H9 (cell line): Measurements from ENCODE around the gene PCDHB10. TPM values are rescaled to one million over a fixed set of nuclear protein-coding genes. Genes with fewer than 3 reads are reported as not detected.

ENCODE experiments used
- DNase-seq: peaks from one replicate; pipeline ENCODE4 v3.0.0-alpha.2; 2017
- H2AFZ ChIP-seq: one replicate; pipeline ENCODE4 v1.6.1; 2013; ENCODE audit warnings: mild to moderate bottlenecking, low read length, control low read depth, moderate library complexity
- H2AK5ac ChIP-seq: 2 replicates; pipeline ENCODE4 v1.6.1; 2013; ENCODE audit warnings: low read length, control low read depth, mixed read lengths; ENCODE audit not compliant: insufficient read length
- H2BK120ac ChIP-seq: one replicate; pipeline ENCODE4 v1.6.1; 2013; ENCODE audit warnings: low read depth, mild to moderate bottlenecking, low read length, control low read depth, inconsistent platforms; ENCODE audit not compliant: poor library complexity, severe bottlenecking
- H2BK12ac ChIP-seq: 2 replicates; pipeline ENCODE4 v1.6.1; 2013; ENCODE audit warnings: low read length, control low read depth, mixed read lengths, low read depth; ENCODE audit not compliant: insufficient read length
- H2BK15ac ChIP-seq: 2 replicates; pipeline ENCODE4 v1.6.1; 2013; ENCODE audit warnings: low read depth, low read length, control low read depth
- H2BK20ac ChIP-seq: one replicate; pipeline ENCODE4 v1.6.1; 2013; ENCODE audit warnings: low read depth, mild to moderate bottlenecking, low read length, control low read depth, inconsistent platforms; ENCODE audit not compliant: poor library complexity, severe bottlenecking
- H2BK5ac ChIP-seq: 2 replicates; pipeline ENCODE4 v1.6.1; 2013; ENCODE audit warnings: low read length, control low read depth, mixed read lengths; ENCODE audit not compliant: insufficient read length
- H3K14ac ChIP-seq: 2 replicates; pipeline ENCODE4 v1.6.1; 2013; ENCODE audit warnings: low read length, control low read depth; ENCODE audit not compliant: insufficient read depth
- H3K18ac ChIP-seq: 2 replicates; pipeline ENCODE4 v1.6.1; 2013; ENCODE audit warnings: low read depth, mild to moderate bottlenecking, mixed read lengths, low read length, control low read depth; ENCODE audit not compliant: insufficient read length
- H3K23ac ChIP-seq: 2 replicates; pipeline ENCODE4 v1.6.1; 2013; ENCODE audit warnings: low read length, control low read depth, mixed read lengths, low read depth; ENCODE audit not compliant: insufficient read length
- H3K23me2 ChIP-seq: 2 replicates; pipeline ENCODE4 v1.6.1; 2013; ENCODE audit warnings: low read depth, mild to moderate bottlenecking, mixed read lengths, low read length, control low read depth; ENCODE audit not compliant: insufficient read length, poor library complexity, severe bottlenecking
- H3K27ac ChIP-seq: 2 replicates; pipeline ENCODE4 v1.5.1; 2013; ENCODE audit warnings: low read length, control low read depth, mixed read lengths, low read depth; ENCODE audit not compliant: insufficient read length
- H3K27me3 ChIP-seq: 2 replicates; pipeline ENCODE4 v1.6.1; 2013; ENCODE audit warnings: low read length, control low read depth, inconsistent platforms; ENCODE audit not compliant: insufficient read depth
- H3K4ac ChIP-seq: 2 replicates; pipeline ENCODE4 v1.6.1; 2013; ENCODE audit warnings: low read depth, mild to moderate bottlenecking, control low read depth, inconsistent platforms, low read length, moderate library complexity
- H3K4me1 ChIP-seq: 2 replicates; pipeline ENCODE4 v1.6.1; 2013; ENCODE audit warnings: low read length, control low read depth, inconsistent platforms; ENCODE audit not compliant: insufficient read depth
- H3K4me2 ChIP-seq: 2 replicates; pipeline ENCODE4 v1.6.1; 2013; ENCODE audit warnings: low read length, control low read depth, mixed read lengths; ENCODE audit not compliant: insufficient read length, insufficient read depth
- H3K56ac ChIP-seq: 2 replicates; pipeline ENCODE4 v1.6.1; 2013; ENCODE audit warnings: low read depth, mild to moderate bottlenecking, mixed read lengths, low read length, control low read depth; ENCODE audit not compliant: insufficient read length
- H3K79me1 ChIP-seq: 2 replicates; pipeline ENCODE4 v1.6.1; 2013; ENCODE audit warnings: low read depth, mild to moderate bottlenecking, moderate library complexity, low read length, control low read depth, inconsistent platforms; ENCODE audit not compliant: insufficient read depth, poor library complexity, severe bottlenecking
- H3K79me2 ChIP-seq: 2 replicates; pipeline ENCODE4 v1.6.1; 2013; ENCODE audit warnings: low read length, control low read depth, inconsistent platforms; ENCODE audit not compliant: insufficient read depth
- H3K9ac ChIP-seq: 2 replicates; pipeline ENCODE4 v1.6.1; 2013; ENCODE audit warnings: low read length, control low read depth, mixed read lengths; ENCODE audit not compliant: insufficient read length; ENCODE audit errors: extremely low read depth
- H3K9me3 ChIP-seq: one replicate; pipeline ENCODE4 v1.6.1; 2013; ENCODE audit warnings: low read depth, low read length, inconsistent platforms; ENCODE audit not compliant: control insufficient read depth
- H3T11ph ChIP-seq: one replicate; pipeline ENCODE4 v1.6.1; 2013; ENCODE audit warnings: mild to moderate bottlenecking, low read length, control low read depth, inconsistent platforms
- H4K20me1 ChIP-seq: one replicate; pipeline ENCODE4 v1.6.1; 2013; ENCODE audit not compliant: control insufficient read depth, insufficient read length, insufficient read depth
- H4K5ac ChIP-seq: 2 replicates; pipeline ENCODE4 v1.6.1; 2013; ENCODE audit warnings: low read depth, mild to moderate bottlenecking, mixed read lengths, low read length, control low read depth; ENCODE audit not compliant: insufficient read length
- H4K8ac ChIP-seq: replicated peaks from 2 replicates; pipeline ENCODE4 v1.6.1; 2013; ENCODE audit warnings: low read length, control low read depth, mixed read lengths, low read depth; ENCODE audit not compliant: insufficient read length
- H4K91ac ChIP-seq: 2 replicates; pipeline ENCODE4 v1.6.1; 2013; ENCODE audit warnings: low read depth, mild to moderate bottlenecking, moderate library complexity, mixed read lengths, low read length, control low read depth; ENCODE audit not compliant: insufficient read length
- H3K27ac Mint-ChIP-seq, 3 experiments: 2 replicates in 2 of 3; 3 replicates in 1 of 3; pipeline ENCODE4 v1.8.0; 2020 to 2021; ENCODE audit warnings: mixed read lengths in 3 of 3, mild to moderate bottlenecking in 1 of 3, moderate library complexity in 1 of 3
- H3K27me3 Mint-ChIP-seq: 2 replicates; pipeline ENCODE4 v1.8.0; 2021; ENCODE audit warnings: low read depth, mild to moderate bottlenecking, moderate library complexity, mixed read lengths
- H3K36me3 Mint-ChIP-seq, 3 experiments: 2 replicates in 2 of 3; 3 replicates in 1 of 3; pipeline ENCODE4 v1.8.0; 2020 to 2021; ENCODE audit warnings: low read depth in 3 of 3, mixed read lengths in 3 of 3; ENCODE audit not compliant: insufficient read depth in 1 of 3
- H3K4me1 Mint-ChIP-seq, 2 experiments: 2 replicates each; pipeline ENCODE4 v1.8.0; 2020; ENCODE audit warnings: mixed read lengths in 2 of 2
- H3K4me3 Mint-ChIP-seq, 2 experiments: 2 replicates in 1 of 2; 3 replicates in 1 of 2; pipeline ENCODE4 v1.8.0; 2020 to 2021; ENCODE audit warnings: mild to moderate bottlenecking in 2 of 2, mixed read lengths in 2 of 2, moderate library complexity in 1 of 2
- H3K9me3 Mint-ChIP-seq, 2 experiments: 2 replicates in 1 of 2; 3 replicates in 1 of 2; pipeline ENCODE4 v1.8.0; 2020; ENCODE audit warnings: mild to moderate bottlenecking in 2 of 2, mixed read lengths in 2 of 2, moderate library complexity in 1 of 2
- WGBS: extraction: QIAGEN DNeasy Blood & Tissue Kit; methylation state at CpG from one replicate; pipeline ENCODE4 v1.1.7; 2013; ENCODE audit warnings: missing lambda C conversion rate, low lambda C conversion rate, mixed read lengths; ENCODE audit not compliant: insufficient read length; ENCODE audit errors: extremely low coverage; 5-methylcytosine and 5-hydroxymethylcytosine counted together
- total RNA-seq: library from RNA; stranded (reverse); gene quantifications from 2 replicates; pipeline ENCODE4 v1.2.1, GENCODE V29; 2021
- TF ChIP-seq, protein P1 (sequence below): fragments of 200-600 bp; sonication (generic); conservative IDR thresholded peaks from 3 replicates; pipeline ENCODE4 v1.8.0; 2021; ENCODE audit warnings: antibody characterized with exemption, mild to moderate bottlenecking

The PCDHB10 gene
- total RNA-seq, 1 experiment from 2014 or later, result 1.6 TPM

DNA sequence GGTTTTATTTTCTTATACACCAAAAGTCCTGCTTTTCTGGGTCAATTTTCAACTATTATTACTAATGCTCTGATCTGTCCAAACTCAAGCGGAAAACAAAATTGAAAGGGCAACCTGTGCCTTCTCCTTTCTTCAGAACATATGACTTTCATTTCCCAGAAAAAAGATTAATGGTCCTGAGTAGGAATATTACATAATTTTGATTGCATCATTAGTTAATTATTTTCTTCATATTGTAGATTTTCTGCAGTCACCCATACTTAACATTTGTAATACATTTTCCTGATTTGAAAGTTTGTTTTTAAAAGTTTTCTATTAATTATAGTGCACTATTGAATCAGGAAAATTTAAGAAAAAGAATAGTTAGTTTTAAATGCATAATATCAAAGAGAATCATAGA is 16.2 kb upstream of the PCDHB10 start:
- Histone ChIP-seq H3K27me3 (no peaks in the 10 kb centered on the region), H4K8ac (no peak overlapping the region), H2BK120ac (no peak overlapping the region), H2BK15ac (no peak overlapping the region), H3K79me2 (no peaks in the 10 kb centered on the region), H2BK12ac (no peak overlapping the region), H3K9ac (no peak overlapping the region), H3K4ac (no peak overlapping the region), H2AFZ (no peak overlapping the region), H2BK5ac (no peak overlapping the region), H3K4me2 (no peak overlapping the region), H3K9me3 (no peaks in the 10 kb centered on the region), H3K23me2 (no peaks in the 10 kb centered on the region), H4K20me1 (no peaks in the 10 kb centered on the region), H3K79me1 (no peaks in the 10 kb centered on the region), H3K18ac (no peak overlapping the region), H3K4me1 (no peaks in the 10 kb centered on the region), H2AK5ac (no peak overlapping the region), H3K23ac (no peak overlapping the region), H4K91ac (no peak overlapping the region), H3K27ac (no peak overlapping the region), H3T11ph (no peak overlapping the region), H3K14ac (no peak overlapping the region), H4K5ac (no peak overlapping the region), H3K56ac (no peak overlapping the region), H2BK20ac (no peak overlapping the region)
- no CpG with 5 or more reads among the region's 1 CpG for WGBS
- H3K9me3 Mint-ChIP-seq, result peaks cover 20 to 27% of the 10 kb centered on the region in 2 experiments
- H3K4me1 Mint-ChIP-seq, result peaks cover 0 to 6% of the 10 kb centered on the region in 2 experiments; a peak in 1 of 4 replicates
- peaks cover 6% of the 10 kb centered on the region for H3K27me3 Mint-ChIP-seq
- TF ChIP-seq, protein P1, sequence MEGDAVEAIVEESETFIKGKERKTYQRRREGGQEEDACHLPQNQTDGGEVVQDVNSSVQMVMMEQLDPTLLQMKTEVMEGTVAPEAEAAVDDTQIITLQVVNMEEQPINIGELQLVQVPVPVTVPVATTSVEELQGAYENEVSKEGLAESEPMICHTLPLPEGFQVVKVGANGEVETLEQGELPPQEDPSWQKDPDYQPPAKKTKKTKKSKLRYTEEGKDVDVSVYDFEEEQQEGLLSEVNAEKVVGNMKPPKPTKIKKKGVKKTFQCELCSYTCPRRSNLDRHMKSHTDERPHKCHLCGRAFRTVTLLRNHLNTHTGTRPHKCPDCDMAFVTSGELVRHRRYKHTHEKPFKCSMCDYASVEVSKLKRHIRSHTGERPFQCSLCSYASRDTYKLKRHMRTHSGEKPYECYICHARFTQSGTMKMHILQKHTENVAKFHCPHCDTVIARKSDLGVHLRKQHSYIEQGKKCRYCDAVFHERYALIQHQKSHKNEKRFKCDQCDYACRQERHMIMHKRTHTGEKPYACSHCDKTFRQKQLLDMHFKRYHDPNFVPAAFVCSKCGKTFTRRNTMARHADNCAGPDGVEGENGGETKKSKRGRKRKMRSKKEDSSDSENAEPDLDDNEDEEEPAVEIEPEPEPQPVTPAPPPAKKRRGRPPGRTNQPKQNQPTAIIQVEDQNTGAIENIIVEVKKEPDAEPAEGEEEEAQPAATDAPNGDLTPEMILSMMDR, result no peak
- peaks cover 4 to 19% (median 14%) of the 10 kb centered on the region in 3 experiments; a peak in 5 of 7 replicates for H3K36me3 Mint-ChIP-seq
- H3K4me3 Mint-ChIP-seq, result no peak overlapping the region
- DNase-seq, result no peak
- H3K27ac Mint-ChIP-seq, result no peak overlapping the region
